SK-N-SH (cell line): ENCODE measurements around the gene EVI5. TPM values are rescaled to one million over a fixed set of nuclear protein-coding genes. Genes with fewer than 3 reads are reported as not detected.

Experiments used
- CTCF ChIA-PET: fragments of 300-600, 350-600 bp; formaldehyde crosslinking; extraction: SDS; loops from one replicate; lab custom pipeline; 2021; lab: Yijun Ruan, JAX
- POLR2A ChIA-PET: fragments of 350-600 bp; sonication (Branson Sonifier 250); formaldehyde crosslinking; extraction: SDS; loops from one replicate; lab custom pipeline; 2020; ENCODE audit warnings: antibody characterized with exemption, inconsistent platforms; lab: Yijun Ruan, JAX
- DNase-seq: peaks from one replicate; pipeline ENCODE4 v3.0.0; 2012
- H2AFZ ChIP-seq: fragments of 200-600 bp; sonication (generic); 2 replicates; pipeline ENCODE4 v1.8.1; 2016; ENCODE audit warnings: antibody characterized with exemption, mild to moderate bottlenecking, low read depth
- H3F3A ChIP-seq: fragments of 200-600 bp; sonication (generic); replicated peaks from 2 replicates; pipeline ENCODE3; 2016; ENCODE audit warnings: antibody characterized with exemption, mild to moderate bottlenecking; ENCODE audit not compliant: insufficient read depth
- H3K27ac ChIP-seq, 2 experiments: fragments of 200-500 bp in 1 of 2; fragments of 200-600 bp in 1 of 2; sonication (Bioruptor generic) in 1 of 2; sonication (generic), shearing (Covaris generic) in 1 of 2; 2 replicates each; pipeline versions ENCODE4 v1.5.1 to v1.6.1; 2014 to 2016; ENCODE audit warnings: low read depth in 2 of 2, inconsistent platforms in 1 of 2, low read length in 1 of 2, mild to moderate bottlenecking in 1 of 2, mixed read lengths in 1 of 2
- H3K27me3 ChIP-seq: fragments of 200-600 bp; sonication (generic), shearing (Covaris generic); 2 replicates; pipeline ENCODE4 v1.6.1; 2016; ENCODE audit warnings: mixed run types; ENCODE audit not compliant: insufficient read depth
- H3K36me3 ChIP-seq, 2 experiments: fragments of 200-500 bp in 1 of 2; fragments of 200-600 bp in 1 of 2; sonication (Bioruptor generic) in 1 of 2; sonication (generic) in 1 of 2; replicated peaks in 1 of 2; 2 replicates each; pipeline versions ENCODE3 to v1.5.1; 2014 to 2016; ENCODE audit warnings: low read length in 1 of 2, mild to moderate bottlenecking in 1 of 2; ENCODE audit not compliant: insufficient read depth in 2 of 2, control insufficient read depth in 1 of 2
- H3K4me1 ChIP-seq, 2 experiments: fragments of 200-500 bp in 1 of 2; fragments of 200-600 bp in 1 of 2; sonication (Bioruptor generic) in 1 of 2; sonication (generic), shearing (Covaris generic) in 1 of 2; 2 replicates each; pipeline versions ENCODE4 v1.5.1 to v1.6.1; 2014 to 2016; ENCODE audit warnings: low read depth in 1 of 2, low read length in 1 of 2, mixed run types in 1 of 2; ENCODE audit not compliant: insufficient read depth in 2 of 2, control insufficient read depth in 1 of 2
- H3K4me2 ChIP-seq: fragments of 200-600 bp; sonication (generic), shearing (Covaris generic); 2 replicates; pipeline ENCODE4 v1.6.1; 2017; ENCODE audit warnings: mixed run types
- H3K4me3 ChIP-seq, 2 experiments: fragments of 200-500 bp in 1 of 2; fragments of 200-600 bp in 1 of 2; sonication (Bioruptor generic) in 1 of 2; sonication (generic), shearing (Covaris generic) in 1 of 2; 2 replicates each; pipeline versions ENCODE4 v1.5.1 to v1.8.1; 2014 to 2016; ENCODE audit warnings: low read depth in 2 of 2, inconsistent platforms in 1 of 2, low read length in 1 of 2, mild to moderate bottlenecking in 1 of 2, mixed read lengths in 1 of 2, moderate library complexity in 1 of 2
- H3K79me2 ChIP-seq: fragments of 200-600 bp; sonication (generic); 2 replicates; pipeline ENCODE4 v1.8.1; 2017; ENCODE audit warnings: mild to moderate bottlenecking; ENCODE audit not compliant: insufficient read depth
- H3K9ac ChIP-seq: fragments of 200-600 bp; sonication (generic); 2 replicates; pipeline ENCODE4 v1.6.1; 2017; ENCODE audit warnings: mixed run types
- H3K9me2 ChIP-seq: fragments of 200-600 bp; sonication (generic); 2 replicates; pipeline ENCODE4 v1.6.1; 2017; ENCODE audit warnings: mixed run types
- H3K9me3 ChIP-seq: fragments of 200-600 bp; sonication (generic); 2 replicates; pipeline ENCODE4 v1.6.1; 2017; ENCODE audit warnings: mixed run types, mild to moderate bottlenecking, moderate library complexity
- H4K20me1 ChIP-seq: fragments of 200-600 bp; sonication (generic); 2 replicates; pipeline ENCODE4 v1.6.1; 2017; ENCODE audit warnings: mild to moderate bottlenecking, mixed run types; ENCODE audit not compliant: insufficient read depth
- CHD2 ChIP-seq: fragments of 150-350 bp; IDR thresholded peaks from 2 replicates; pipeline ENCODE4 v1.6.1; 2018; ENCODE audit warnings: low read length; ENCODE audit not compliant: partially characterized antibody
- CTCF ChIP-seq: fragments of 200-600 bp; sonication (generic); IDR thresholded peaks from 2 replicates; pipeline ENCODE4 v1.6.1; 2017; ENCODE audit warnings: antibody characterized with exemption, mild to moderate bottlenecking, moderate library complexity
- ELF1 ChIP-seq: IDR thresholded peaks from 2 replicates; pipeline ENCODE4 v1.4.0; 2012
- FOXM1 ChIP-seq: IDR thresholded peaks from 2 replicates; pipeline ENCODE4 v1.4.0; 2012; ENCODE audit warnings: low read depth, mild to moderate bottlenecking
- IRF3 ChIP-seq: fragments of 150-350 bp; IDR thresholded peaks from 2 replicates; pipeline ENCODE4 v1.6.1; 2016; ENCODE audit warnings: mild to moderate bottlenecking, low read depth, low read length
- MAX ChIP-seq: IDR thresholded peaks from 2 replicates; pipeline ENCODE4 v1.4.0; 2012; ENCODE audit warnings: low read depth
- MEF2A ChIP-seq: IDR thresholded peaks from 2 replicates; pipeline ENCODE4 v1.4.0; 2012; ENCODE audit warnings: low read depth, borderline replicate concordance
- MXI1 ChIP-seq: IDR thresholded peaks from 2 replicates; pipeline ENCODE4 v1.6.1; 2012; ENCODE audit warnings: mild to moderate bottlenecking, low read depth, low read length, improper control_type of control experiment
- NRF1 ChIP-seq: IDR thresholded peaks from 2 replicates; pipeline ENCODE4 v1.6.1; 2012; ENCODE audit warnings: low read depth, mild to moderate bottlenecking, low read length
- PBX3 ChIP-seq: IDR thresholded peaks from 2 replicates; pipeline ENCODE4; 2012
- RAD21 ChIP-seq: IDR thresholded peaks from 2 replicates; pipeline ENCODE4 v1.6.1; 2012; ENCODE audit warnings: mild to moderate bottlenecking, low read length
- REST ChIP-seq: IDR thresholded peaks from 2 replicates; pipeline ENCODE4 v1.6.1; 2012; ENCODE audit warnings: mild to moderate bottlenecking, low read depth, low read length, moderate library complexity
- RXRA ChIP-seq: IDR thresholded peaks from 2 replicates; pipeline ENCODE4 v1.4.0; 2012; ENCODE audit warnings: low read depth, mild to moderate bottlenecking, borderline replicate concordance
- SIN3A ChIP-seq: IDR thresholded peaks from 2 replicates; pipeline ENCODE4 v1.6.1; 2012; ENCODE audit warnings: low read depth, mild to moderate bottlenecking, low read length, moderate library complexity, borderline replicate concordance
- TAF1 ChIP-seq: IDR thresholded peaks from 2 replicates; pipeline ENCODE4 v1.6.1; 2012; ENCODE audit warnings: low read depth, mild to moderate bottlenecking, low read length, moderate library complexity, borderline replicate concordance
- TCF12 ChIP-seq: IDR thresholded peaks from 2 replicates; pipeline ENCODE4 v1.4.0; 2012
- YY1 ChIP-seq: IDR thresholded peaks from 2 replicates; pipeline ENCODE4 v1.4.0; 2012; ENCODE audit warnings: low read depth, mild to moderate bottlenecking
- ZBTB33 ChIP-seq: IDR thresholded peaks from 2 replicates; pipeline ENCODE4 v1.4.0; 2012; ENCODE audit warnings: low read depth, borderline replicate concordance
- WGBS: methylation state at CpG from one replicate; pipeline ENCODE4 v1.1.6; 2017; ENCODE audit warnings: low lambda C conversion rate; 5-methylcytosine and 5-hydroxymethylcytosine counted together
- polyA plus RNA-seq, 3 experiments: library from polyadenylated mRNA; depleted of rRNA; stranded (reverse); fragments of >200 nt; gene quantifications; 2 replicates each; pipeline ENCODE4 v1.2.3, GENCODE V29; 2012

EVI5 gene
- polyA plus RNA-seq, 1 of the 3 experiments (the other 2 are of a cell fraction): 5.7 TPM

- no peak for TF ChIP-seq CHD2
- no peak for TF ChIP-seq PBX3
- TF ChIP-seq TAF1: no peak
- no peak for TF ChIP-seq IRF3
- no peak for TF ChIP-seq TCF12
- no peak for TF ChIP-seq ELF1
- no peak for TF ChIP-seq REST
- no peak for TF ChIP-seq MXI1
- TF ChIP-seq YY1: no peak
- no peak for TF ChIP-seq MAX
- TF ChIP-seq ZBTB33: no peak
- TF ChIP-seq NRF1: no peak
- TF ChIP-seq FOXM1: no peak
- no peak for TF ChIP-seq CTCF
- TF ChIP-seq RXRA: no peak
- TF ChIP-seq RAD21: no peak
- no peak for TF ChIP-seq SIN3A
- TF ChIP-seq MEF2A: no peak
- TF ChIP-seq, all 33 proteins: peak for 0
- peaks cover 7% of the 10 kb centered on the region for H3F3A ChIP-seq
- H3K36me3 ChIP-seq: no peaks in the 10 kb centered on the region
- no peak overlapping the region for H3K4me2 ChIP-seq
- H3K9me3 ChIP-seq: no peaks in the 10 kb centered on the region
- CTCF ChIA-PET: interaction anchor here (1.9 kb wide), 1 partner anchor 10 kb away, joined by 6 read pairs; no protein-coding TSS in a partner anchor
- H3K9ac ChIP-seq: no peak overlapping the region
- H3K27me3 ChIP-seq: peaks cover 96% of the 10 kb centered on the region
- POLR2A ChIA-PET: no interaction called here
- H3K9me2 ChIP-seq: no peaks in the 10 kb centered on the region
- WGBS: 3% methylated on average over 24 of the region's 56 CpGs
- no peaks in the 10 kb centered on the region for H3K79me2 ChIP-seq
- H2AFZ ChIP-seq: no peak overlapping the region
- H3K4me1 ChIP-seq: peaks cover 0 to 14% of the 10 kb centered on the region in 2 experiments; a peak in 1 of 4 replicates
- peaks cover 6% of the 10 kb centered on the region; the same call in 1 of the 2 replicates for H4K20me1 ChIP-seq
- peak; percentile 51 for DNase-seq
- H3K4me3 ChIP-seq: no peak overlapping the region; a peak in 1 of 4 replicates
- no peak overlapping the region for H3K27ac ChIP-seq
Measured at GRCh38 chr1:92483610-92484471, 301.1 kb downstream of the EVI5 start.
